Brain microvascular endothelial cell (primary cell): ENCODE data around the gene GRID1.

ENCODE experiments used
- DNase-seq: peaks from one replicate; pipeline ENCODE4 v3.0.0-alpha.2; 2020
- H3K27ac ChIP-seq: fragments of 250-450 bp; sonication (Bioruptor Pico); 2 replicates; pipeline ENCODE4 v1.5.1; 2020; ENCODE audit warnings: mild to moderate bottlenecking, moderate library complexity
- H3K27me3 ChIP-seq: fragments of 250-450 bp; sonication (Bioruptor Pico); replicated peaks from 2 replicates; pipeline ENCODE4 v1.5.1; 2020; ENCODE audit warnings: mild to moderate bottlenecking
- H3K36me3 ChIP-seq: fragments of 250-450 bp; sonication (Bioruptor Pico); replicated peaks from 2 replicates; pipeline ENCODE4 v1.5.1; 2020; ENCODE audit warnings: mild to moderate bottlenecking
- H3K4me3 ChIP-seq: 2 replicates; pipeline ENCODE4 v1.5.1; 2011; ENCODE audit warnings: low read depth, mild to moderate bottlenecking, control low read depth, low read length, moderate library complexity
- CTCF ChIP-seq: IDR thresholded peaks from 2 replicates; pipeline ENCODE4 v1.5.1; 2011; ENCODE audit warnings: low read depth, mild to moderate bottlenecking, moderate library complexity, low read length, control low read depth, inconsistent platforms; ENCODE audit errors: missing control alignments
- in situ Hi-C: cut with HindIII; loops from 2 replicates; pipeline ENCODE4 v1.10.0; 2017; ENCODE audit warnings: low sequenced_read_pairs, low pct_ligation_motif_present

The GRID1 gene

GRCh38 chr10:86281396-86281795, 85.2 kb downstream of the GRID1 start:
- Histone ChIP-seq H3K27me3 (no peaks in the 10 kb centered on the region), H3K4me3 (no peak overlapping the region), H3K36me3 (no peaks in the 10 kb centered on the region), H3K27ac (no peak overlapping the region)
- no peak for TF ChIP-seq CTCF
- in situ Hi-C loops: no loop called here
- no peak for DNase-seq

GRCh38 chr10:86269332-86269731, 97.3 kb downstream of the GRID1 start:
- in situ Hi-C loops: no loop called here
- DNase-seq: no peak

GRCh38 chr10:86267286-86268195, 99.1 kb downstream of the GRID1 start:
- no peaks in the 10 kb centered on the region for H3K27me3 ChIP-seq
- no peak overlapping the region for H3K4me3 ChIP-seq
- no peak for DNase-seq
- H3K36me3 ChIP-seq: no peaks in the 10 kb centered on the region
- in situ Hi-C loops: no loop called here
- TF ChIP-seq CTCF: no peak
- H3K27ac ChIP-seq: no peak overlapping the region

More at GRCh38 chr10:86269332-86269731, 97.3 kb downstream of the GRID1 start:
- H3K27ac ChIP-seq: no peak overlapping the region
- no peak for TF ChIP-seq CTCF
- H3K36me3 ChIP-seq: no peaks in the 10 kb centered on the region
- H3K4me3 ChIP-seq: no peak overlapping the region
- no peaks in the 10 kb centered on the region for H3K27me3 ChIP-seq

- Histone ChIP-seq H3K4me3 (no peak overlapping the region), H3K27ac (no peak overlapping the region), H3K27me3 (no peaks in the 10 kb centered on the region), H3K36me3 (no peaks in the 10 kb centered on the region)
- no peak for TF ChIP-seq CTCF
- in situ Hi-C loops: no loop called here
- DNase-seq: no peak
These were observed 100.0 kb downstream of the GRID1 start for GRCh38 chr10:86266446-86267242.

GRCh38 chr10:86265895-86266259, 100.7 kb downstream of the GRID1 start:
- Histone ChIP-seq H3K36me3 (no peaks in the 10 kb centered on the region), H3K27me3 (no peaks in the 10 kb centered on the region), H3K27ac (no peak overlapping the region), H3K4me3 (no peak overlapping the region)
- no peak for TF ChIP-seq CTCF
- DNase-seq: no peak
- in situ Hi-C loops: no loop called here
